Subcutaneous adipose tissue (tissue), 4 donors: Measurements from ENCODE around the gene SMR3B. TPM values are rescaled to one million over a fixed set of nuclear protein-coding genes. Genes with fewer than 3 reads are reported as not detected.

Experiments used
- total RNA-seq, 4 donors: library from RNA; depleted of rRNA; stranded (reverse); fragments of >200 nt; gene quantifications; one replicate each; pipeline ENCODE4 v1.1.0, GENCODE V29; 2016
- TF ChIP-seq, protein P1 (sequence below): fragments of 450-650 bp; IDR thresholded peaks from one replicate; pipeline ENCODE4 v1.5.1; 2016; ENCODE audit warnings: low read depth, mild to moderate bottlenecking, control low read depth, antibody characterized with exemption, moderate library complexity

The SMR3B gene
- total RNA-seq: not detected

DNA sequence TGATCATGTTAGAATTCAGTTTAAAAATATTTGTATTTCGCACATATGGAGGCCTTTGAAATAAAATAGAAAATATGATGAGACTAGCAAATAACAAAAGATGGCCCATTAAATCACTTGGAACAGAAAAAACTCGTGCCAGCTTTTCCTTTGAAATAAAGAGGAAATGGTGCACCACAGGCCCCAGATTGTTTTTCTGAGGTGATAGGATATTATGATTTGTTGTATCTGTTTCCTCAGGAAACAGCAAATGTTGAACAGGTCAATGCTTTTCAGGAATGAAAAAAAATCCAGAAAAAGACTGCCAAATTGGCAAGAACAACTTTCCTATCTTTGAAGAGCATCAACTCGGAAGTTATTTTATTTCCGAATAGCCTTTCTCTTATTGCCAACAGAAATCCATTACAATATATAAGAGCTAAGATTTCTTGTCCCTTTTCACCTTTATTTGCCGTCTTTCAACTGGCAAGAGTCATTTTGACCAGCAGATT, at the start of gene SMR3B:
TSS of gene SMR3B (plus strand) at position 441 of the 491 bp plus-strand sequence. CDS start 1,380 bp downstream, outside the sequence.
- TF ChIP-seq, protein P1, sequence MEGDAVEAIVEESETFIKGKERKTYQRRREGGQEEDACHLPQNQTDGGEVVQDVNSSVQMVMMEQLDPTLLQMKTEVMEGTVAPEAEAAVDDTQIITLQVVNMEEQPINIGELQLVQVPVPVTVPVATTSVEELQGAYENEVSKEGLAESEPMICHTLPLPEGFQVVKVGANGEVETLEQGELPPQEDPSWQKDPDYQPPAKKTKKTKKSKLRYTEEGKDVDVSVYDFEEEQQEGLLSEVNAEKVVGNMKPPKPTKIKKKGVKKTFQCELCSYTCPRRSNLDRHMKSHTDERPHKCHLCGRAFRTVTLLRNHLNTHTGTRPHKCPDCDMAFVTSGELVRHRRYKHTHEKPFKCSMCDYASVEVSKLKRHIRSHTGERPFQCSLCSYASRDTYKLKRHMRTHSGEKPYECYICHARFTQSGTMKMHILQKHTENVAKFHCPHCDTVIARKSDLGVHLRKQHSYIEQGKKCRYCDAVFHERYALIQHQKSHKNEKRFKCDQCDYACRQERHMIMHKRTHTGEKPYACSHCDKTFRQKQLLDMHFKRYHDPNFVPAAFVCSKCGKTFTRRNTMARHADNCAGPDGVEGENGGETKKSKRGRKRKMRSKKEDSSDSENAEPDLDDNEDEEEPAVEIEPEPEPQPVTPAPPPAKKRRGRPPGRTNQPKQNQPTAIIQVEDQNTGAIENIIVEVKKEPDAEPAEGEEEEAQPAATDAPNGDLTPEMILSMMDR: no peak

DNA sequence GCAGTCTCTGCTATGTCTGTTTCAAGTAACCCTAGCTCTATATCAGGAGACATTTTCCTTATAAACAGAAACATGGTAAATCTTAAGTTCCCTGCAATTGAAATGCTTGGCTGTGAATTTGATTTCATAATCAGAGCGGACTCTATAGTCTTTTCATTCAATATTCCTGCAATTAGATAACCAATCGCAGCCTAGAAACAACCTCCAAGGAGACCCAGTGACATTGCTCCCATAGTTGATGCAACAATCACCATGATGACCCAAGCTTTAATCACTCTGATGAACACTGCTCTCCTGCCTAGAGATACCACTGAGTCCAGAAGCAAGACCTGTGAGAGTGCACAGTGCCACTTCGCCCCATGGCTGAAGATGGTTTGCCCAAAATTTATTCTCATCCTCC, 48.2 kb upstream of the SMR3B start, which contains the start of gene CABS1:
TSS of gene CABS1 (plus strand) at position 301 of the 400 bp plus-strand sequence. CDS start at position 360, 59 bp downstream.
- TF ChIP-seq, protein P1: no peak

DNA sequence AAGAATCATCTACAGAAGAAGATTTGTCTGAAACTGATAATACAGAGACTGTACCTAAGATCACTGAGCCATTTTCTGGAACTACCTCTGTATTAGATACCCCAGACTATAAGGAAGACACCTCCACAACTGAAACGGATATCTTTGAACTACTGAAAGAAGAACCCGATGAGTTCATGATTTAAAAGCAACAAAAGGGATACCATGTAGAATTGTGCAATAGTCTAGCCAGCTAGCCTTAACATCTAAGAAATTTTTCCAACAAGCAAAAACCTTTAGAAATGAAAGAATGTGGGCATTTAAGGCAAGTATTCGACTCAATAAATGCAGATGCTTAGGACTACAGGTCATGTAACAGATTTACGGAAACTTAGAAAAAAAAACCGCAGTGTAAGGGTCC, 46.9 kb upstream of the SMR3B start:
- TF ChIP-seq, protein P1: no peak

DNA sequence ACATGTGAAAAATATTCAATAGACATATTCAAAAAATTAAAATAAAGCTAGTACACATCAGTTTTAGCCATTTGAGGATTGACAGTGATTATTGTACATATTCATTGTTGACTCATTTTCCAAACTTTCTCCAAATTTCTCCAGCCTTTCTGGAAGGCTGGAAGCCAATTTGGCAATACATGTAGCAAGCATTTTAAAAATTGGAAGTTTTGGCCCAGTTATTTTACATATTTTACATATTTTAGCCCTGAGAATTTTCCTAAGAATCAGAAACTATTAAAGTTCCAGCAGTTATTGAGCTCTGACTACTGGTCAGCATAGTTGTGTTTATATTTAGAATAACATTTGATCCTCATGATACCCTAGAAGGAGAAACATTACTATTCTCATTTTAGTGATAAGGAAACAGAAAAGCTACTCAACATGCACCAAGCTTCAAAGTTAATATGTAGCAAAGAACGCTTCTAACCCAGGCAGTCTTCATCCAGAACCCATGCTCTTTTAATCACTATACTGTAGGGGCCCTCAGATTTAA, 45.0 kb upstream of the SMR3B start:
- TF ChIP-seq, protein P1: no peak

DNA sequence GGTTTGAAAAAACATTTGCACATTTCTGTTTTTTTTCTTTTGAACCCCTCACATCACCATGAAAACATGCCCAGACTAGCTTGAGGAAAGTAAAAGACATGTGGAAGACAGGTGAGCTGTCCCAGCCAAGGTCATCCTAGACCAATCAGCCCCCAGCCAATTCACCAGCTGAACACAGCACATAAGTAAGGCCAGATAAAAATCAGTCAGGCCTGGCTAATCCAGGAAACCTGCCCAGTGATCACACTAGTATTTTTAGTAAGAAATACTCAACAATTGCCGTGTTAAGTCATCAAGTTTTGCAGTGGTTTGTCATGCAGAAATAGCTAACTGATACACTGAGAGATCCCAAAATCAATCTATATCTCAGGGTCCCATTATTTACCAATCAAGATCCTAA, 26.7 kb upstream of the SMR3B start:
- TF ChIP-seq, protein P1: no peak

DNA sequence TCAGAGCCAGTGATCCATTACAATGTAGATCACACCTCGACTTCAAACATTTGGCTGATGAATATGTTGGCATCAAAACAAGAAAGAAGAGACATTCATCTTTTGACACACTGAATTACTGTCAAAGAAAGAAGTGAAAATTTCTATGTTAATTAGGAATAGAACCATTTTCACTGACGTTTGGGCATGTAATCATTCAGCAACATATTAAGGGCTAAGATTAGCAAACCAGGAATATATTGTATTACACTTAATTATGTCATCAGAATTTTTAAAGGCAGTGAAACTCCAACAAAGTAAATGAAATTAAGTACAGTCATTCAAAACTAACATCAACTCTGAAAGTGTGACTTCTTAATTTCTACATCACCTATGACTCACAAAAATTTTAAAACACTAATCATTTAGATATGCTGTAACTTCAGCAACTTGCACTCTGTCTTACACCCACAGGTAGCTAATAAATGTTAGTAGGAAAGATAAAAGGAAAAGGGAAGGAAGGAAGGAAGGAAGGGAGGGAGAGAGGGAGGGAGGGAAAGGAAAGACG, 23.7 kb upstream of the SMR3B start:
- TF ChIP-seq, protein P1: no peak

DNA sequence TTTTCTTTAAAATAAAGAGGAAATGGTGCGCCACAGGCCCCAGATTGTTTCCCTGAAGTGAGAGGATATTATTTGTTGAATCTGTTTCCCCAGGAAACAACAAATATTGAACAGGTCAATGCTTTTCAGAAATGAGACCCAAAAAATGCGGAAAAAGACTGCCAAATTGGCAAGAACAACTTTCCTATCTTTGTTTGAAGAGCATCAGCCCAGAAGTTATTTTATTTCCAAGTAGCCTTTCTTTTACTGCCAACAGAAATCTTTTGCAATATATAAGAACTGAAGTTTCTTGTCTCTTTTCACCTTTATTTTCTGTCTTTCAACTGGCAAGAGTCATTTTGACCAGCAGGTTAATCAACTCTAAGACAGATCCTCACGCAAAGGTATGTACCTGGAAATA, 22.5 kb upstream of the SMR3B start, which contains the start of gene SMR3A:
TSS of gene SMR3A (plus strand) at position 301 of the 400 bp plus-strand sequence. CDS start 1,356 bp downstream, outside the sequence.
- TF ChIP-seq, protein P1: no peak
